CD4-positive, alpha-beta T cell (primary cell): ENCODE results near the gene LGALS3BP. TPM values are rescaled to one million over a fixed set of nuclear protein-coding genes. Genes with fewer than 3 reads are reported as not detected.

Experiments
- ATAC-seq: fragments of 200-7000 bp; cut with Tn5 transposase; one replicate; pipeline ENCODE4 v1.10.0; 2022; ENCODE audit warnings: mild to moderate bottlenecking; ENCODE audit not compliant: poor library complexity
- CTCF ChIA-PET: fragments of 350-600 bp; sonication (Branson Sonifier 250); formaldehyde crosslinking; loops from one replicate; lab custom pipeline; 2021; ENCODE audit warnings: antibody characterized with exemption, inconsistent platforms; lab: Charles Lee
- POLR2A ChIA-PET: fragments of 350-600 bp; sonication (Branson Sonifier 250); formaldehyde crosslinking; loops from one replicate; lab custom pipeline; 2021; ENCODE audit warnings: antibody characterized with exemption, inconsistent platforms; lab: Charles Lee
- DNase-seq, 14 experiments: peaks; one replicate each; pipeline ENCODE4 v3.0.0-alpha.2; 2013 to 2020; ENCODE audit warnings: mixed read lengths in 2 of 14
- H3K27ac ChIP-seq, 2 donors: one replicate each; pipeline versions ENCODE4 v1.5.1 to v1.7.0; 2013; ENCODE audit warnings: low read length in 2 of 2, low read depth in 1 of 2, mild to moderate bottlenecking in 1 of 2
- H3K27me3 ChIP-seq, 2 experiments: 1 replicate in 1 of 2; 2 replicates in 1 of 2; pipeline versions ENCODE4 v1.6.1 to v1.7.0; 2013; ENCODE audit warnings: low read length in 2 of 2, control low read depth in 1 of 2, mild to moderate bottlenecking in 1 of 2, moderate library complexity in 1 of 2; ENCODE audit not compliant: insufficient read depth in 2 of 2, control insufficient read depth in 1 of 2
- H3K36me3 ChIP-seq: one replicate; pipeline ENCODE4 v1.6.1; 2013; ENCODE audit warnings: low read length, control low read depth; ENCODE audit not compliant: insufficient read depth
- H3K4me1 ChIP-seq: one replicate; pipeline ENCODE4 v1.6.1; 2013; ENCODE audit warnings: low read length, control low read depth; ENCODE audit not compliant: insufficient read depth
- H3K4me3 ChIP-seq: one replicate; pipeline ENCODE4 v1.5.1; 2013; ENCODE audit warnings: mild to moderate bottlenecking, low read length, moderate library complexity
- H3K9me3 ChIP-seq, 2 experiments: 1 replicate in 1 of 2; 2 replicates in 1 of 2; pipeline versions ENCODE4 v1.6.1 to v1.7.0; 2013; ENCODE audit warnings: low read length in 2 of 2, mild to moderate bottlenecking in 2 of 2, control low read depth in 1 of 2, moderate library complexity in 1 of 2; ENCODE audit not compliant: control insufficient read depth in 1 of 2, insufficient read depth in 1 of 2
- H3K27ac Mint-ChIP-seq: one replicate; pipeline ENCODE4 v1.8.0; 2020; ENCODE audit warnings: mixed read lengths
- H3K27me3 Mint-ChIP-seq: one replicate; pipeline ENCODE4 v1.8.0; 2021; ENCODE audit warnings: mixed read lengths
- H3K36me3 Mint-ChIP-seq: one replicate; pipeline ENCODE4 v1.8.0; 2021; ENCODE audit warnings: low read depth, mixed read lengths
- H3K4me1 Mint-ChIP-seq: one replicate; pipeline ENCODE4 v1.8.0; 2021; ENCODE audit warnings: low read depth, mixed read lengths
- H3K4me3 Mint-ChIP-seq: one replicate; pipeline ENCODE4 v1.8.0; 2020; ENCODE audit warnings: mild to moderate bottlenecking, mixed read lengths
- H3K9me3 Mint-ChIP-seq: one replicate; pipeline ENCODE4 v1.8.0; 2020; ENCODE audit warnings: mixed read lengths
- CTCF ChIP-seq: fragments of 200-600 bp; IDR thresholded peaks from one replicate; pipeline ENCODE4 v1.8.0; 2022; ENCODE audit warnings: antibody characterized with exemption, mild to moderate bottlenecking
- intact Hi-C, 2 experiments: fragments of 100-400 bp; cut with DNase I in 1 of 2; cut with micrococcal nuclease in 1 of 2; formaldehyde crosslinking; loops; one replicate each; pipeline versions ENCODE4 v1.15.1 to v1.9.0; 2023 to 2025; cut with DNase I, micrococcal nuclease
- total RNA-seq, 174 experiments: library from RNA in 2 of 174; stranded (reverse) in 2 of 174; gene quantifications; one replicate each; pipeline ENCODE4 v1.2.3 and lab custom pipeline; 2021 to 2026

LGALS3BP gene
- total RNA-seq, 2 experiments from 2014 or later: 38.8 to 41.0 TPM

GRCh38 chr17:79024901-79025737 is 45.4 kb upstream of the LGALS3BP start:
- TF ChIP-seq CTCF: no peak
- Histone ChIP-seq H3K36me3 (no peaks in the 10 kb centered on the region), H3K4me3 (peak overlapping the region; percentile 59), H3K9me3 (no peaks in the 10 kb centered on the region), H3K4me1 (peaks cover 18% of the 10 kb centered on the region), H3K27me3 (peaks cover 28 to 32% of the 10 kb centered on the region in 2 experiments), H3K27ac (no peak overlapping the region)
- CTCF ChIA-PET: no interaction called here
- H3K9me3 Mint-ChIP-seq: no peaks in the 10 kb centered on the region
- H3K27ac Mint-ChIP-seq: no peak overlapping the region
- POLR2A ChIA-PET: no interaction called here
- ATAC-seq: no peak
- intact Hi-C loops: no loop called here
- H3K4me1 Mint-ChIP-seq: peaks cover 8% of the 10 kb centered on the region
- peak in 1 of 14 experiments; percentile 28 for DNase-seq
- H3K36me3 Mint-ChIP-seq: no peaks in the 10 kb centered on the region
- H3K27me3 Mint-ChIP-seq: peaks cover 45% of the 10 kb centered on the region
- H3K4me3 Mint-ChIP-seq: peak overlapping the region; percentile 78

GRCh38 chr17:79023886-79024771 is 44.4 kb upstream of the LGALS3BP start, which contains the start of gene C1QTNF1:
Gene C1QTNF1 (plus strand): TSS chr17:79024169. CDS start chr17:79043969, 19,800 bp downstream.
- TF ChIP-seq CTCF: peak; percentile 22
- ATAC-seq: peak; percentile 71
- peaks cover 8% of the 10 kb centered on the region for H3K4me1 Mint-ChIP-seq
- peaks cover 51% of the 10 kb centered on the region for H3K27me3 Mint-ChIP-seq
- H3K36me3 ChIP-seq: no peaks in the 10 kb centered on the region
- no peak within 1 kb of the TSS for H3K27ac Mint-ChIP-seq
- peaks cover 23 to 33% of the 10 kb centered on the region in 2 experiments for H3K27me3 ChIP-seq
- no peaks in the 10 kb centered on the region for H3K9me3 ChIP-seq
- peak within 1 kb of the TSS; percentile 85 for H3K4me3 Mint-ChIP-seq
- H3K27ac ChIP-seq: no peak within 1 kb of the TSS
- CTCF ChIA-PET: no interaction called here
- peak in 8 of 14 experiments; percentile 19 to 65 (median 32) for DNase-seq
- POLR2A ChIA-PET: no interaction called here
- intact Hi-C loops: no loop called here
- H3K9me3 Mint-ChIP-seq: no peaks in the 10 kb centered on the region
- H3K4me1 ChIP-seq: peaks cover 18% of the 10 kb centered on the region
- no peaks in the 10 kb centered on the region for H3K36me3 Mint-ChIP-seq
- peak within 1 kb of the TSS; percentile 59 for H3K4me3 ChIP-seq

- Mint-ChIP-seq H3K27ac (no peak overlapping the region), H3K27me3 (peaks cover 53% of the 10 kb centered on the region), H3K4me1 (peaks cover 8% of the 10 kb centered on the region), H3K4me3 (peak overlapping the region; percentile 58), H3K9me3 (no peaks in the 10 kb centered on the region), H3K36me3 (no peaks in the 10 kb centered on the region)
- H3K36me3 ChIP-seq: no peaks in the 10 kb centered on the region
- DNase-seq (no peak), ATAC-seq (no peak)
- CTCF ChIA-PET: no interaction called here
- H3K9me3 ChIP-seq: no peaks in the 10 kb centered on the region
- peaks cover 22 to 31% of the 10 kb centered on the region in 2 experiments for H3K27me3 ChIP-seq
- TF ChIP-seq CTCF: no peak
- H3K4me1 ChIP-seq: peaks cover 18% of the 10 kb centered on the region
- intact Hi-C loops: no loop called here
- H3K4me3 ChIP-seq: no peak overlapping the region
- H3K27ac ChIP-seq: no peak overlapping the region
- POLR2A ChIA-PET: no interaction called here
Measured at GRCh38 chr17:79023180-79023705, 43.5 kb upstream of the LGALS3BP start.
